Dedifferentiated amniotic fluid mesenchymal stem cell (primary cell): ENCODE measurements around the gene TOE1.
"Not testable (repeated sequence)": the region's sequence is repeated elsewhere in the genome, so short reads cannot be mapped to it uniquely, and the experiment has no call there.

Experiments
- DNase-seq: peaks from one replicate; pipeline ENCODE4 v3.0.0-alpha.2; 2016; ENCODE audit errors: extremely low spot score

Gene TOE1

DNA sequence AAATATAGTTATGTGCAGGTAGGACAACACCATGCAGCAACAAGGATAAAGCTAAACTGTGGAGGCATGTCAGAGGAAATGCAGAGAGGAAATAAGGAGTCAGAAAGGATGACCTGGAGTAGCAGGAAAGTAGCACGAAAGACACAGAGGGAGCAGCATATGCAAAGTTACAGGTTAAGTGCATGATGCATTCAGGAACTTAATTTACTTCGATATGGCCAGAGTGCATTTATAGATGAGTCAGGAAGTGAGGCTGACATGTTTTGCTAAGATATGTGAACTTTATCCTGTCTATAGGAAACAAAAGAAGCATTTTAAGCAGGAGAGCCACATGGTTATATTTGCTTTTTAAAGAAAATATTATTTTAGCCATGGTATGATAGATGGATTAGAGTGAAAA is 15.7 kb downstream of the TOE1 start:
- no peak for DNase-seq

DNA sequence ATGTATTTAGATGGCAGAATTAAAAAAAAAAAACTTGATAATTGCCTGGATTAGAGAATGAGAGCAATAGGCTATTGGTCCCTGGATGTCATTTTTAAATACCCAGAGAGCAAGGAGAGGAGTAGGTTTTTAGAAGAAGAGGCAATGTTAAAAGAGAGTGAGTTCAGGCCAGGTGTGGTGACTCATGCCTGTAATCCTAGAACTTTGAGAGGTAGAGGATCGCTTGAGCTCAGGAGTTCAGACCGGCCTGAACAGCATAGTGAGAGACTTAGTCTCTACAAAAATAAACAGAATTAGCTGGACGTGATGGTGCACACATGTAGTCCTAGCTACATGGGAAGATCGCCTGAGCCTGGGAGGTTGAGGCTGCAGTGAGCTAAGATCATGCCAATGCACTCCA is 16.2 kb downstream of the TOE1 start:
- no peak for DNase-seq

DNA sequence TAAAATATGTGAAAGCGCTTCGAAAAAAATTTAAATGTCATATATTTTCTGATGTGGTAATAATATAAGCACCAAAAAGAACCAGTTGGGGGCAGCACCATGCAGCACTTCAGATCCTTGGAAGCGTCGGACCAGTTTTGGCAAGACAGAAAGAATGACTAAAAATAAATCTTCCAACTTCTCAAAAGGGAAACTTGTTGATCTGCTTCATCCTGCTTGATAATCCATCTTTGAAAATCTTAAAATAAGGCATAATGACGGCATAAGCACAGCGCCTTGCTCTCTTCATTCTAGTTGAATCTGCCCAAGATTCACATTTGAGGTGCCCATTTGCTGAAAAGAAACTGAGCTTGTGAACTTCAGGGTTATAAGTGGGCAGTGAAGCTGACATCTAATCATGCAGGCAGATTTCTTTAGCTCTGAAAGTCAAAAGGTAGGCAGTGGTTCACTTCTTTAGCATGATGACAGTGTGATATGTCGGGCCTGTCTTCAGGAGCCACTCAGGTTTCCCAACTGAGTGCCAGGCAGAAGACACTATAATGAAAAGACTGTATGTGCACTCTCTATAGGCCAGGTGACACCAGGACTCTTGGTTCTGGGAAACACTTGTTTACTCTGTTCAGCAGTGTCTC is 20.0 kb downstream of the TOE1 start:
- DNase-seq: peak; percentile 86

DNA sequence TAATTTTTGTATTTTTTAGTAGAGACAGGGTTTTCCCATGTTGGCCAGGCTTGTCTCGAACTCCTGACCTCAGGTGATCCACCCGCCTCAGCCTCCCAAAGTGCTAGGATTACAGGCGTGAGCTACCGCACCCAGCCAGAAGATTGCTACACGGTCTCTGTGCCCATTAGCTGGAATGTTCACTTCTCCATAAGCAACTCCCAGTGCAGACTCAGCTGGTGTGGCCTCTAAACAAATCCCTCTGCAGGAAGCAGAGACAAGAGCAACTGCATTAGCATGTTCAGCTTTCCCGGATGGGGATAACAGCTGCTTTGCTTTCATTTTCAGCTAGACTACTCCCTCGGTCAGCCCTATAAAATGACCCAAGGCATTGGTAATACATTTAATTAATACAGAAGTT is 21.0 kb downstream of the TOE1 start:
- peak; percentile 53 for DNase-seq

DNA sequence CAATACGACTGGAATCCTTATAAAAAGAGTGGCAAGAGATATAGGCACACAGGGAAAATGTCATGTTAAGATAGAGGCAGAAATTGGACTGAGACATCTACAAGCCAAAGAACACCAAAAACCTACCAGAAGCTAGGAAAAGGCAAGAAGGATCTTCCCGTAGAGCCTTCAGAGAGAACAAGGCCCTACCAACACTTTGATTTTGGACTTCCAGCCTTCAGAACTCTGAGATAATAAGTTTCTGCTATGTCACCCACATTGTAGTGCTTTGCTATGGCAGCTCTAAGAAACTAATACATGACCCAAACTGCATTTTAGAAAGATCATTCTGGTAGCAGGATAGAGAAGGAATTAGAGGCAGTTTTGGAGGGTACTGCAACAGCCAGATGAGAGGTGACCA is 24.3 kb downstream of the TOE1 start:
- DNase-seq: no peak

DNA sequence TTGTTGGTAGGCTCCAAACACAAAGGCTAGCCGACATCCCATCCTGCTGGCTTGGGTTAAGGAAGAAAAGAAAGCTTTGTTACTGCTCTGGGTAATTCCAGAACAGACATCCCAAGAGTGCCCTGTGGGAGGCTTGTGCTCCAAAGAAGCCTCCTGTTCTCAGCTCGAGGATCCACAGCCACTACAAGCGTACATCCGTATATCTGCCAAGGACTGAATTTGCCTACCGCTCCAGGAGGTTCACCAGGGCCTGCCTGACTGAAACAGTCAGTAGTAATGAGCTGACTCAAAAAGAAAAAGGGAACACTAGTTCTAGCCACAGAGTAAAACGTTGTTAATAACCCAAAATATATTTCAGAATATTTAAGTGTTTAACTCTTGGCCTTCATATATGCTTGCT is 25.1 kb downstream of the TOE1 start:
- no peak for DNase-seq

DNA sequence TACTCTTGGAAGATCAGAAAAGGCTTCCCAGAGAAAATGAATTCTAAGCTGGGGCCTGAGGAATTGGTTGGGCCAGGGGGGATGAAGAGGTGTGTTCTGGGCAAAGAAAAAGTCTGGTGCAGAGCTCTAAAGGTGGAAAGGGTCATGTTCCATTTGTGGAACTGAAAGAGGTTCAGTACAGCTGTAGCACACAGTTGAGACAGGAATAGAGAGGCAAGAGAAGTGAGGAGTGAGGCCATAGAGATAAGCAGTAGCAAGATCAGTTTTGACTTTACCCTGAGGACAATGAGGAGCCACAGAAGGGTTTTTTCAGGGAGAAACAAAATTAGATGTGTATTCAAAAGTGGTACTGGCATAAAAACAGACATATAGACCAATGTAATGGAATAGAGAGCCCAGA is 30.6 kb downstream of the TOE1 start:
- no peak for DNase-seq

DNA sequence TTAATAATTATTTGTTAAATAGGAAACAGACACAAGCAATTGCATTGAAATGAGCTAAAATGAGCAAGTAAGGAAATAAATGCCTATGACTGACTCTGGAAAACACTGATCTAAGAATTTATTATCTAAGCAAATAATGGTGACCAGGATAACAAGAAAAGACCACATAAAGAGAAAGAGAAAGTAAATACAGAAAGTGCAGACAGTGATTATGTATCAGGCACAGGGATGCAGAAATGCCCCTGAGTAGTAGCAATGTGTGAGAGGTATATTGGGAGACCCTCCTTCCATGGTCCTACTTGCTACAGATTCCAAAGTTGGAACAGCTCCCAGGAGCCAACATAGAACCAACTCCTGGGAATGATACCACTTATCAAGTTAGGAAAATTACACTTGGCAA is 33.6 kb downstream of the TOE1 start:
- DNase-seq: no peak

DNA sequence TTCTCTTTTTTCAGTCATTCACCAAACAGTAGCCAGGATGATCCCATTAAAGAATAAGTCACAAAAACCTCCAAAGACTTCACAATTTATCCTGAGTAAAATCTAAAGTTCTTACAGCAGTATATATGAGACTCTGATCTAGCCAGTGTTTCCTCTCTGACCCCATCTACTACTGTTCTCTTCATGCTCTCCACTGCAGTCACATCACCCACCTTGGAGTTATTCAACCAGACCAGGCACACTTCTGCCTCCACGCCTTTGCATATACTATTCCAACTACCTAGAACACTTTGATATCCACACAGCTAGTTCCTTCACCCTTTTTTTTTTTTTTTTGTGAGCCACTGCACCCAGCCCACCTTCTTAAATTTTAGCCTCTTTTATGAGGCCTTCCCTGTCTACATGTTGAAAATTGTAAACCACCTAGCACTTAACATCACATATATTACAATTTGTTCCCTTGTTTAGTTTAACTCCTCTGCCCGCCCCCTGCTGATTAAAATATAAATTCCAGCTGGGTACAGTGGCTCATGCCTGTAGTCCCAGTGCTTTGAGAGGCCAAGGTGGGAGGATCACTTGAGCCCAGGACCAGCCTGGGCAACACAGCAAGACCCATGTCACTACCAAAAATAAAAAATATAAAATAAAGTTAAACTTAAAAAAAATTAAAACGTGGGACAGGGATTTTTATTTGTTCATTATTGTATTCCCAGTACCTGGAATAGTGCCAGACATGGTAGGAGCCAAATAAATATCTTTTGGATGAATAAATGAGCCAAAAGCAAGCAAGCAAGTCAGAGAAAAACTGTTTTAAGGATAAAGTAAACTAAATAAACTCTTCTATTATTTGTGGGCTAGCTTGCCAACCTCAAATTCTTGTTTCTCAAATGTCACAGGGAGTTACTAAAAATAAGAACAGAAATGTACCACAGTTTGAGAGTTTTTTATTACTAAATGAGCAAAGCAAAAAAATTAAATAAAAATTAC is 35.4 kb downstream of the TOE1 start:
- DNase-seq: peak; percentile 65

DNA sequence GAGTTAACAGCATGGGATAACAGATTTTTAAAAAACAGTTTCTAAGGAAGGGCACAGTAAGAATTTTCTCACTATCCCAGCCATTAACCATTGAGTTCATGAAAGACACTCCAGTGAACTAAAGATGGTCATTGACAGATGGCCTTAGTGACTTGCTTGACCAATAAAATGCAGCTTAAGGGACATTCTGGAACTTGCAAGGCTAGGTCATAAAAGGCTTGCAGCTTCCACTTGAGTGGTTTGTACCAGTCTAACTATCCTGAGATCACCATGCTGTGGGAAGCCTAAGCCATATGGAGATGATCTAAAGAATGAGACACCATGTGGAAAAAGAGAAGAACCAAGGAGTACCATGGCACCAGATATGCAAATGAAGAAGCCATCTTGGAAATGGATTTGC is 38.2 kb downstream of the TOE1 start:
- no peak for DNase-seq

DNA sequence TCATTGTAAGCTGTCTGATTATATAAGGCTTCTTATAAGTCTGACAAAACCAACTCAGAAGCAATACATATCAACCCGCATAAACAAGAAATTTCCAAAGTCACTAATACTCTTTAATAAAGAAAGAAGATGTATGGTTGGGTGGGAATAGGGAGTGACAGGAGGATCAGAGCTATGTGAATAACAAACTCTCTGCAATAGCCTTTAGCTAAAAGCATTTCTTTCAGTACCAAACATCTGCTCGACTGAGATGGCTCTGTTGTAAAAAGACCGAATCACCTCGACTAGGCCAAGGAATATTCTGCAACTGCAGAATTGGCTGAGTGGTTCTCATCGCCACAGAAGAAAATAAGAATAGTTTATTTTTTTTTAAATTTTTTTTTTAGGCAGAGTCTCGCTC is 39.6 kb downstream of the TOE1 start:
- no peak for DNase-seq

DNA sequence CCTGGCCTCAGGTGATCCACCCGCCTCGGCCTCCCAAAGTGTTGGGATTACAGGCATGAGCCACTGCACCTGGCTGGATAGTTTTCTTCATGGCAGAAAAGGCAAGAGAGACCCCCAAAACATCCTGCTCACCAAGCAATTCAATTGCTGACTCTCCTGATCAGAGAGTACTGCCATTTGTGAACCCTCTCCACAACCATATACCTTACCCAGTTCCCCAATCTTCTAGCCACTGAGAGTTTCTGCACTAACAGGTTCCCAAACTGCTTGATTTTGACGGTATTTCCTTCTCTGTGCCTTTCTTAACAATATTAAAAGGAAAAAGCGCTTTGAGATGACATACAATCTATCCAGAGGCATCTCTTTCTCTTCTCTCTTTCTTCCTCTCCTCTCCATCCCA is 40.2 kb downstream of the TOE1 start:
- no peak for DNase-seq

DNA sequence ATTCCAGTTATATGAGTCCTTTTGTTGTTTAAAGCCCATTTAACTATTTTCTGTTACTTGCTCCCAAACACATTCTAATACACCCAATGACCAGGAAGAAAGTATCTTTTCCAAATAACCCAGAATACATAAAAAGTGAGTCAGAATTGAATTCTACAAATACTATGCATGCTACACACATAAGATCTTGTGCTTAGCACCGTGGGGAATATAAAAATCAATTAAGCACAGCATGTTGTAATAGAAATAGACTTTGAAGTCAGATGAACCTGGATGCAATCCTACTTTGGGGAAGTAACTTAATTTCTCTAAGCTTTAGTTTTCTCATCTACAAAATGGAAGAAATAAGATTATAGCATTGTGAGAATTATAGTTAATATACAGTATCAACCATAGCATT is 40.8 kb downstream of the TOE1 start:
- no peak for DNase-seq

DNA sequence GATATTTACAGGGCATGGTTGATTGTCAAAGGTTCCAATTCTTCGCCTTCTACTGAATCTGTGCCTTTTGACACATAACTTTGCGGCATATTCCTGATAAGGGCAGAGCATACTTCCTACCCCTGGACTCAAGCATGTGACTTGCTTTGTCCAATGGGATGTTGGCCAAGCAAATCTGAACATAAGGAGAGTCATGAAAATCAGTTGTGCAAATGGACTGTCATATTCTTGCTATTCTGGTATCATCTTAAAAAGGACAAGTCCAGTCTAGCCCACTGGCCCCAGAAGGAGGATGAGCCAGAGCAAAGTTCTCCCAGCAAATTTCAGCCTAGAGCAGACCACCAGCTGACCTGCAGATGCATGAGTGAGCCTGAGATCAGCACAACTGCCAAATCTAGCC is 41.3 kb downstream of the TOE1 start:
- DNase-seq: no peak

DNA sequence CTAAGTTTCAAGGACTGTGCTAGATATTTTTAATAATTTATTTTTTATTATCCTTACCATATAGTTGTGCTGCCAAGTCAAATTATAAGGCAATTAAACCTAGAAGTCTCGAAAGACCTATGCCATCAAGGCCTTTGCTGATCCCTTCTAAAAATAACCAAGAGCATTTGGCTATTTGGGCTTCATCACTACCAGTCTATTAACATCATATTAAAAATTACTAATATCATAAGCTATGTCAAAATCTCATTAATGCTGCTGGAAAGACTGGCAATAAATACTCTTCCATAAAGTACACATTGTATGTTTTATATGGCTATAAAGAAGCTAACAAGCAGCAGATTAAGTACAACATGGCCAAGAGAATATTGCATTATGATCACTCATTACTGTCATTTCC is 43.2 kb downstream of the TOE1 start:
- DNase-seq: no peak

DNA sequence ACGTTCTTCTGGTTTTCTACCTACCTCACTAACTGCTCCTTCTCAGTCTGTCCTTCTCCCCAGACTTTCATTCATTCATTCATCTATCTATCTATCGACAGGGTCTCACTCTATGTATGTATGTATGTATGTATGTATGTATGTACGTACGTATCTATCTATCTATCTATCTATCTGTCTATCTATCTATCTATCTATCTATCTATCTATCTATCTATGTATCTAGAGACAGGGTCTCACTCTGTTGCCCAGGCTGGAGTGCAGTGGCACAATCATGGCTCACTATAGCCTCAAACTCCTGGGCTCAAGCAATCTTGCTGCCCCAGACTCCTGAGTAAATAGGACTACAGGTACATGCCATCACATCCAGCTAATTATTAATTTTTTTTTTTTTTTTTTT is 44.2 kb downstream of the TOE1 start:
- DNase-seq: not testable (repeated sequence)

DNA sequence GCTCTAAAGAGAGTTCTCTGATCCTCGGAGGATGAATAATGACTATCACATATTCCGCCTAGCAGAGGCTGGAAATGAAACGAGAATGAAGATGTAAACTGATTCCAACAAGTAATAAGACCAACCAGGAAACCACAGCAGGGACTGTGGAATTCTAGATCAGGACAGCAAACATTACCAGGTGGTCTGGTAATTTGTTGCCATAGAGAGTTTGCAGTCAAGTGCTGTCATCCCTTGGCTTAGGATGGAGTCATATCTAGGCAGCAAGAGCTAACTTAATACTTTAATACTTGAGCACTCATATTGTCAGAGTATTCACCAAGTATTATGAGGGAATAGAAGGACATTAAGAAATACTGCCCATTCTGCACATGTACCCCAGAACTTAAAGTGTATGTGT is 45.3 kb downstream of the TOE1 start:
- DNase-seq: no peak

DNA sequence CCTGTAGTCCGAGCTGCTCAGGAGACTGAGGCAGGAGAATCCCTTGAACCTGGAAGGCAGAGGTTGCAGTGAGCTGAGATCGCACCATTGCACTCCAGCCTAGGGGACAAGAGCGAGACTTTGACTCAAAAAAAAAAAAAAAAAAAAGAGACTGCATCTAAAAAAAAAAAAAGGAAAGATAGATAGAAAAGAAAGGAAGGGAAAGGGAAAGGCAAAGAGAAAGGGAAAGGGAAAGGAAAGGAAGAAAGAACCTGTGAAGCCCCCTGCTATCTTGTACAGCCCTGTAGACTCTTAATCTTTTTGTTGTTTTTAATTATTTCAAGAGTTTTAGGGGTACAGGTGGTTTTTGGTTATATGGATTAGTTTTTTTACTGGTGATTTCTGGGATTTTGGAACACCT is 46.2 kb downstream of the TOE1 start:
- no peak for DNase-seq
